Measurements from ENCODE around the gene SMYD3.

The SMYD3 gene

GRCh38 chr1:246187834-246188372, 319.2 kb downstream of the SMYD3 start:
- DNase-seq, result no peak
- Histone ChIP-seq H2AFZ (ENCODE audit: low read length) (no peak overlapping the region), H3K9ac (ENCODE audit: low read length) (no peak overlapping the region), H4K20me1 (ENCODE audit: insufficient read depth, low read length) (no peaks in the 10 kb centered on the region), H3K9me3 (replicated peaks; ENCODE audit: insufficient read depth, low read length) (no peaks in the 10 kb centered on the region), H3K4me2 (ENCODE audit: low read depth, low read length) (no peak overlapping the region), H3K4me3 (ENCODE audit: low read length) (no peak overlapping the region), H3K27me3 (replicated peaks; ENCODE audit: insufficient read depth, low read length) (no peaks in the 10 kb centered on the region), H3K36me3 (replicated peaks; ENCODE audit: insufficient read depth, low read length) (no peaks in the 10 kb centered on the region), H3K79me2 (ENCODE audit: low read length) (no peaks in the 10 kb centered on the region), H3K9me2 (replicated peaks; ENCODE audit: insufficient read depth, low read length) (no peaks in the 10 kb centered on the region), H3K27ac (ENCODE audit: low read length) (no peak overlapping the region), H3K4me1 (ENCODE audit: low read length) (no peaks in the 10 kb centered on the region), H3F3A (ENCODE audit: insufficient read depth, low read length) (no peaks in the 10 kb centered on the region)
- TF ChIP-seq EZH2 (optimal IDR thresholded peaks at IDR 0.05; ENCODE audit: low read depth, low read length) (no peak), CTCF (IDR thresholded peaks at IDR 0.05; ENCODE audit: low read length) (no peak), EZH2phosphoT487 (IDR thresholded peaks at IDR 0.05; ENCODE audit: low read length) (no peak)

GRCh38 chr1:246184503-246184902, 322.6 kb downstream of the SMYD3 start:
- no peak for DNase-seq
- Histone ChIP-seq H3F3A (ENCODE audit: insufficient read depth, low read length) (no peaks in the 10 kb centered on the region), H3K27me3 (replicated peaks; ENCODE audit: insufficient read depth, low read length) (no peaks in the 10 kb centered on the region), H3K9ac (ENCODE audit: low read length) (no peak overlapping the region), H3K79me2 (ENCODE audit: low read length) (no peaks in the 10 kb centered on the region), H3K9me3 (replicated peaks; ENCODE audit: insufficient read depth, low read length) (no peaks in the 10 kb centered on the region), H3K4me2 (ENCODE audit: low read depth, low read length) (no peak overlapping the region), H3K27ac (ENCODE audit: low read length) (no peak overlapping the region), H3K4me1 (ENCODE audit: low read length) (no peaks in the 10 kb centered on the region), H4K20me1 (ENCODE audit: insufficient read depth, low read length) (no peaks in the 10 kb centered on the region), H3K9me2 (replicated peaks; ENCODE audit: insufficient read depth, low read length) (no peaks in the 10 kb centered on the region), H3K4me3 (ENCODE audit: low read length) (no peak overlapping the region), H2AFZ (ENCODE audit: low read length) (no peak overlapping the region), H3K36me3 (replicated peaks; ENCODE audit: insufficient read depth, low read length) (no peaks in the 10 kb centered on the region)
- TF ChIP-seq EZH2phosphoT487 (IDR thresholded peaks at IDR 0.05; ENCODE audit: low read length) (no peak), CTCF (IDR thresholded peaks at IDR 0.05; ENCODE audit: low read length) (no peak), EZH2 (optimal IDR thresholded peaks at IDR 0.05; ENCODE audit: low read depth, low read length) (no peak)

GRCh38 chr1:246182149-246182851, 324.8 kb downstream of the SMYD3 start:
- Histone ChIP-seq H2AFZ (ENCODE audit: low read length) (no peak overlapping the region), H3K9me3 (replicated peaks; ENCODE audit: insufficient read depth, low read length) (no peaks in the 10 kb centered on the region), H3K9me2 (replicated peaks; ENCODE audit: insufficient read depth, low read length) (no peaks in the 10 kb centered on the region), H3K9ac (ENCODE audit: low read length) (no peak overlapping the region), H3K4me1 (ENCODE audit: low read length) (no peaks in the 10 kb centered on the region), H3K27ac (ENCODE audit: low read length) (no peak overlapping the region), H3K36me3 (replicated peaks; ENCODE audit: insufficient read depth, low read length) (no peaks in the 10 kb centered on the region), H3K79me2 (ENCODE audit: low read length) (no peaks in the 10 kb centered on the region), H3K4me2 (ENCODE audit: low read depth, low read length) (no peak overlapping the region), H3K27me3 (replicated peaks; ENCODE audit: insufficient read depth, low read length) (no peaks in the 10 kb centered on the region), H3K4me3 (ENCODE audit: low read length) (no peak overlapping the region), H3F3A (ENCODE audit: insufficient read depth, low read length) (no peaks in the 10 kb centered on the region), H4K20me1 (ENCODE audit: insufficient read depth, low read length) (no peaks in the 10 kb centered on the region)
- TF ChIP-seq CTCF (IDR thresholded peaks at IDR 0.05; ENCODE audit: low read length) (no peak), EZH2phosphoT487 (IDR thresholded peaks at IDR 0.05; ENCODE audit: low read length) (no peak), EZH2 (optimal IDR thresholded peaks at IDR 0.05; ENCODE audit: low read depth, low read length) (no peak)
- DNase-seq, result no peak
